DND-41 (cell line): Measurements from ENCODE around the gene CREM.

Source experiments
- CTCF ChIP-seq: IDR thresholded peaks from 2 replicates; pipeline ENCODE4 v1.5.1; 2012; ENCODE audit warnings: borderline replicate concordance, low read length, moderate library complexity, mild to moderate bottlenecking; ENCODE audit not compliant: poor library complexity, severe bottlenecking; ENCODE audit errors: extremely low read depth
- EZH2 ChIP-seq: IDR thresholded peaks from 3 replicates; pipeline ENCODE4 v1.6.1; 2012; ENCODE audit warnings: borderline replicate concordance, low read depth, mild to moderate bottlenecking, moderate library complexity, low read length, inconsistent platforms; ENCODE audit not compliant: severe bottlenecking

DNA sequence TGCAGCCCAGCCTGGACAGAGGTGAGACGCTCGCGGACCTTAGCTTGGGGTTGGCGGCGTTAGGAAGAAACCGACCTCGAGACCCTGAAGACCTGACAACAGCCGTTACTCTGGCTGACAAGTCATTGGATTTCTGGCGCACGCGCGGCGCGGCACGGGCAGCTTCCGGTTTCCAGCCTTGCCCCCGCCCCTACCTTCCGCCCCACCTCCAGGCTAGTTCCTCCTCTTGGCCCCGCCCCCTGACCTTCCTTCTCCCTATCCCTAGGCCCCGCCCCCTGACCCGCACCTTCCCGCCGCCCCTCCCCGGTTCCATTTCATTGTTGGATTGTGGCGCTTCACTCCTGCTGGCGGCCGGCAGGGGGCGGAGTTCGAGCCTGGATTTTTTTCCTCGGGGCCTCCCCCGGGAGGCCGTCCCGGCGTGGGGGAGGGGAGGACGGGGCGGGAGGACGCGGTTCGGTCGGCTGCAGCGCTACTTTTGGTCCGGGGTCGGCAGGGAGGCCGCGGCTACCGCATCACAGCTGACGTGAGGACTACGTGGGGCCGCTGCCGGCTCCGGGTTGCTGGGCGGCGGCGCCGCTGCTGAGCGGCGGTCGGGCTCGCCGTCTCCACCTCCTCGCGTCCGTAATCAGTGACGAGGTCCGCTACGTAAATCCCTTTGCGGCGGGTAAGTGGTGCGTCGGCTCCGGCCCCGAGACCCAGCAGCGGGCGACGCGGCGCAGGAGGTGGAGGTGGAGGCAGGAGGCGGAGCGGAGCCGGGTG lies at the start of gene CREM:
- TF ChIP-seq EZH2, result no peak
- peak; percentile 83 for TF ChIP-seq CTCF
